PC-3 (cell line): ENCODE results near the gene DGKI. TPM values are rescaled to one million over a fixed set of nuclear protein-coding genes. Genes with fewer than 3 reads are reported as not detected.

Experiments used
- ATAC-seq: fragments of 200-7000 bp; cut with Tn5 transposase; 2 replicates; pipeline ENCODE4 v1.9.1; 2020; ENCODE audit warnings: mild to moderate bottlenecking, moderate library complexity
- BruUV-seq: library from RNA; stranded (reverse); fragments of 400-500 nt; replicated peaks from 2 replicates; lab custom pipeline; 2021; lab: Mats Ljungman, UMichigan
- CTCF ChIA-PET: fragments of 300-600 bp; sonication (Branson Sonifier 250); formaldehyde crosslinking; loops from one replicate; lab custom pipeline; 2022; ENCODE audit warnings: antibody characterized with exemption; lab: Charles Lee
- POLR2A ChIA-PET: fragments of 300-600 bp; sonication (Branson Sonifier 250); formaldehyde crosslinking; loops from one replicate; lab custom pipeline; 2022; ENCODE audit warnings: antibody characterized with exemption; ENCODE audit not compliant: unreplicated experiment; lab: Charles Lee
- DNase-seq: peaks from one replicate; pipeline ENCODE4 v3.0.0-alpha.2; 2015
- H2AFZ ChIP-seq: fragments of 300-600 bp; sonication (generic); 2 replicates; pipeline ENCODE4 v1.6.0; 2016; ENCODE audit warnings: antibody characterized with exemption, low read length
- H3F3A ChIP-seq: fragments of 300-600 bp; sonication (generic); one replicate; pipeline ENCODE4 v1.6.0; 2017; ENCODE audit warnings: antibody characterized with exemption, low read length, control low read depth, mild to moderate bottlenecking; ENCODE audit not compliant: unreplicated experiment
- H3K27ac ChIP-seq: fragments of 300-600 bp; sonication (generic); 2 replicates; pipeline ENCODE4 v1.5.1; 2016; ENCODE audit warnings: mild to moderate bottlenecking, low read length
- H3K27me3 ChIP-seq: fragments of 300-600 bp; sonication (generic); 2 replicates; pipeline ENCODE4 v1.6.1; 2016; ENCODE audit warnings: low read length, mixed read lengths
- H3K36me3 ChIP-seq: fragments of 300-600 bp; sonication (generic); 2 replicates; pipeline ENCODE4 v1.6.1; 2016; ENCODE audit warnings: low read depth, mixed run types, low read length, mixed read lengths
- H3K4me1 ChIP-seq: fragments of 300-600 bp; sonication (generic); 2 replicates; pipeline ENCODE4 v1.5.1; 2016; ENCODE audit warnings: low read length; ENCODE audit not compliant: insufficient read depth
- H3K4me2 ChIP-seq: fragments of 300-600 bp; sonication (generic); 2 replicates; pipeline ENCODE4 v1.6.0; 2016; ENCODE audit warnings: low read length
- H3K4me3 ChIP-seq: fragments of 300-600 bp; sonication (generic); 2 replicates; pipeline ENCODE4 v1.5.1; 2016; ENCODE audit warnings: mild to moderate bottlenecking, low read length, mixed read lengths
- H3K79me2 ChIP-seq: fragments of 300-600 bp; sonication (generic); 2 replicates; pipeline ENCODE4 v1.6.1; 2017; ENCODE audit warnings: low read length, mixed read lengths
- H3K9ac ChIP-seq: fragments of 300-600 bp; sonication (generic); 2 replicates; pipeline ENCODE4 v1.6.0; 2016; ENCODE audit warnings: mild to moderate bottlenecking, low read length
- H3K9me2 ChIP-seq: fragments of 300-600 bp; sonication (generic); replicated peaks from 2 replicates; pipeline ENCODE4 v1.6.1; 2016; ENCODE audit warnings: mixed run types, low read length, mixed read lengths
- H3K9me3 ChIP-seq: fragments of 300-600 bp; sonication (generic); 2 replicates; pipeline ENCODE4 v1.6.1; 2016; ENCODE audit warnings: low read length, mixed read lengths
- H4K20me1 ChIP-seq: fragments of 300-600 bp; sonication (generic); 2 replicates; pipeline ENCODE4 v1.6.1; 2016; ENCODE audit warnings: low read length, mixed read lengths
- EZH2 ChIP-seq: fragments of 300-600 bp; sonication (generic); IDR thresholded peaks from one replicate; pipeline ENCODE4 v1.6.1; 2017; ENCODE audit warnings: antibody characterized with exemption, mild to moderate bottlenecking, low read length; ENCODE audit not compliant: unreplicated experiment
- EZH2phosphoT487 ChIP-seq: fragments of 300-600 bp; sonication (generic); IDR thresholded peaks from 2 replicates; pipeline ENCODE4 v1.6.1; 2018; ENCODE audit warnings: mild to moderate bottlenecking, antibody characterized with exemption, low read length, borderline replicate concordance
- intact Hi-C: fragments of 100-400 bp; cut with micrococcal nuclease; formaldehyde crosslinking; loops from 2 replicates; pipeline ENCODE4 v1.9.0; 2023
- total RNA-seq: library from RNA; depleted of rRNA; stranded (reverse); fragments of >200 nt; gene quantifications from 2 replicates; pipeline ENCODE4 v1.2.3, GENCODE V29; 2014
- TF ChIP-seq, protein P1 (sequence below): fragments of 300-600 bp; sonication (generic); conservative IDR thresholded peaks from 2 replicates; pipeline ENCODE4 v1.5.1; 2017; ENCODE audit warnings: antibody characterized with exemption, low read depth, mild to moderate bottlenecking, low read length

DGKI gene
- total RNA-seq, 1 experiment from 2014 or later: not detected

DNA sequence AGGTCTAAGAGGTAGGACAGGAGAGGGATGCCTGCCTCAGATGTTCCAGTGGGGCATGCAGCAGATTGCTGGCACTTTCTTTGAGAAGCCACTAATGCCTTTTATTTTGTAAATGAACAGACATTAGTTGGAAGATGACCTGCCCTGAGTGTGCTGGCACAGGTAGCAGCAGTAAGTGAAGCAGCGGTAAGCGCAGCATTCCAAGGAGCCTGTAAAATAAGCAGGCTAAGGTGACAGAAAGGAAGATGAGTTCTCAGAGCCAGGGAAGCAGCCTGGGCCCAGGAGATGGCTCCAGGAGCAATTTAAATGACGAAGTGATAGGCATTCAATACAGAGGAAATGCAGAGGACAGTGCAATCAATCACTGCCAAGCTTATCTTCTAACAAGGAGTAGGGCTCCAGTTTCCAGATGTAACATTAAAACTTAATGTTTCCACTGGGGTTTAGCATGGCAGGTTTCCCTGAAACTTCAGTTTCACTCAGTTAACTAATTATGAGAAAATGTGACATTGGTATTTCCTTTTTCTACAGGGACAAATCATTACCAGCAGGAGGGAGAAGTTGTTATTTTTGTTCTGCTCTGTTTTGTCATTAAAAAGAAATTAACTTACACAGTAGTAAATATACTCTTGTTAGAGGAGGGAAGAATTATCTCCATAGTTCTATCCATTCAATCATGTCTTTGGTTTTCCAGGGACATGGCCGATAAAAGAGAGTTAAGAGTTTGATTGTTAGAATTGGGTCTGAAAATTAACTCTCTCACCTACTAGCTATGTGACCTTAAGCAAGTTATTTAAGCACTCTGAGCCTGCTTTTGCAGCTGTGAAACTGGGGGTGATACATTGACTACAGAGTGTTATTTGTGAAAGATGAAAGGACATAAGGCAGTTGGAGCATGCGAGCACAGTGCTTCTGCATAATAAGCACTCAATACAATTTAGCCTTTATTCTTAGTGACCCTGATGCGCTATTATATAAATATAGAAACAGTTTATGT, 406.6 kb downstream of the DGKI start:
- no peak for ATAC-seq
- POLR2A ChIA-PET: no interaction called here
- H3K4me2 ChIP-seq: no peak overlapping the region
- no peaks in the 10 kb centered on the region for H3K9me2 ChIP-seq
- H2AFZ ChIP-seq: no peak overlapping the region
- no peaks in the 10 kb centered on the region for H4K20me1 ChIP-seq
- no peak overlapping the region for H3K27ac ChIP-seq
- no TSS peak for BruUV-seq
- intact Hi-C loops: no loop called here
- no peak for DNase-seq
- no peaks in the 10 kb centered on the region for H3K36me3 ChIP-seq
- no peaks in the 10 kb centered on the region for H3K4me1 ChIP-seq
- no peaks in the 10 kb centered on the region for H3F3A ChIP-seq
- CTCF ChIA-PET: no interaction called here
- TF ChIP-seq EZH2phosphoT487 (no peak), EZH2 (no peak)
- TF ChIP-seq, protein P1, sequence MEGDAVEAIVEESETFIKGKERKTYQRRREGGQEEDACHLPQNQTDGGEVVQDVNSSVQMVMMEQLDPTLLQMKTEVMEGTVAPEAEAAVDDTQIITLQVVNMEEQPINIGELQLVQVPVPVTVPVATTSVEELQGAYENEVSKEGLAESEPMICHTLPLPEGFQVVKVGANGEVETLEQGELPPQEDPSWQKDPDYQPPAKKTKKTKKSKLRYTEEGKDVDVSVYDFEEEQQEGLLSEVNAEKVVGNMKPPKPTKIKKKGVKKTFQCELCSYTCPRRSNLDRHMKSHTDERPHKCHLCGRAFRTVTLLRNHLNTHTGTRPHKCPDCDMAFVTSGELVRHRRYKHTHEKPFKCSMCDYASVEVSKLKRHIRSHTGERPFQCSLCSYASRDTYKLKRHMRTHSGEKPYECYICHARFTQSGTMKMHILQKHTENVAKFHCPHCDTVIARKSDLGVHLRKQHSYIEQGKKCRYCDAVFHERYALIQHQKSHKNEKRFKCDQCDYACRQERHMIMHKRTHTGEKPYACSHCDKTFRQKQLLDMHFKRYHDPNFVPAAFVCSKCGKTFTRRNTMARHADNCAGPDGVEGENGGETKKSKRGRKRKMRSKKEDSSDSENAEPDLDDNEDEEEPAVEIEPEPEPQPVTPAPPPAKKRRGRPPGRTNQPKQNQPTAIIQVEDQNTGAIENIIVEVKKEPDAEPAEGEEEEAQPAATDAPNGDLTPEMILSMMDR: no peak
- H3K9me3 ChIP-seq: no peaks in the 10 kb centered on the region
- H3K27me3 ChIP-seq: peaks cover 40% of the 10 kb centered on the region
- H3K9ac ChIP-seq: no peak overlapping the region
- H3K79me2 ChIP-seq: no peaks in the 10 kb centered on the region
- no peak overlapping the region for H3K4me3 ChIP-seq

DNA sequence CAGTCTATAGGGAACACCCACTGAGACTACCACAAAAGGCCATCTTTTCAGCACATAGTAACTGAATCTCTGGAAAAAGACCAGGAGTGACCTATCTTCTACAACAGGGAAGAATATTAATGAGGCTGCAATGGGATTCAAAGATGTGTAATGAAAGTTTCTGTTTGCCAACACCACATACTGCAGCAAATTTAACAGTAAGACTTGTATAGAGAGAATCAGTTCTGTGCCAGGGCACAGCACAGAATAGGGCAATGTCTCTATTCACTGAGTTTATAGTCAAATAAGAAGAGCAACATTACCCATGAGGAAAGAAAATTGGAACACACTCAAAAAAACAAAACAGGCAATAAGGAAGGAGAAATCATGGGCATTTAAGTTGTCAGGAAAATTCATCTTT, 411.8 kb downstream of the DGKI start:
- POLR2A ChIA-PET: no interaction called here
- no peaks in the 10 kb centered on the region for H3K36me3 ChIP-seq

More for the DNA sequence above, 411.8 kb downstream of the DGKI start:
- BruUV-seq: no TSS peak
- Histone ChIP-seq H2AFZ (no peak overlapping the region), H3K4me3 (no peak overlapping the region), H3K27me3 (peaks cover 37% of the 10 kb centered on the region), H3F3A (no peaks in the 10 kb centered on the region), H3K27ac (no peak overlapping the region), H3K4me1 (no peaks in the 10 kb centered on the region), H3K9me3 (no peaks in the 10 kb centered on the region), H3K9ac (no peak overlapping the region), H4K20me1 (no peaks in the 10 kb centered on the region), H3K9me2 (no peaks in the 10 kb centered on the region), H3K4me2 (no peak overlapping the region), H3K79me2 (no peaks in the 10 kb centered on the region)
- ATAC-seq (no peak), DNase-seq (no peak)
- TF ChIP-seq EZH2 (no peak), EZH2phosphoT487 (no peak)
- TF ChIP-seq, protein P1: no peak
- CTCF ChIA-PET: no interaction called here
- intact Hi-C loops: no loop called here
